ENCODE data around the gene MT1X.
"Not testable (repeated sequence)": the region's sequence is repeated elsewhere in the genome, so short reads cannot be mapped to it uniquely, and the experiment has no call there.

MT1X gene

DNA sequence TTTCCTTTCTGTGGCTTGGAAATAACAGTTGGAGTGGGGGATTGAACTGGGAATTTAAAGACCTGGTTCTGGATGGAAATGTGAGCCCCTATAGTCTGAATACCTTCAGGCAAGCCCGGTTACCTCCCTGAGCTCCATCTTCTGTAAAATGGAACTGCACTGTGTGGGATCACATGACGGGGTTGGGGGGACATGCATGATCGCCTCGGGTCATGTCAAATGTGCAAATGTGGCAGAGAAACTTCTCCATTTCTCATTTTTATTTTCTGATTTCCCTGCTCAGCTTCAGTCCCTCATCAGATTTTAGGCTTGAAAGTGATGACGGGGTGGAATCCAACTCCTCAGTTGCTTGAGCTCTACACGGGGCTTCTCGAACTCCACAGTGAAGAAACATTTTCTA, 29.1 kb upstream of the MT1X start:
- DNase-seq (ENCODE audit: low read depth, low spot score) = no peak

DNA sequence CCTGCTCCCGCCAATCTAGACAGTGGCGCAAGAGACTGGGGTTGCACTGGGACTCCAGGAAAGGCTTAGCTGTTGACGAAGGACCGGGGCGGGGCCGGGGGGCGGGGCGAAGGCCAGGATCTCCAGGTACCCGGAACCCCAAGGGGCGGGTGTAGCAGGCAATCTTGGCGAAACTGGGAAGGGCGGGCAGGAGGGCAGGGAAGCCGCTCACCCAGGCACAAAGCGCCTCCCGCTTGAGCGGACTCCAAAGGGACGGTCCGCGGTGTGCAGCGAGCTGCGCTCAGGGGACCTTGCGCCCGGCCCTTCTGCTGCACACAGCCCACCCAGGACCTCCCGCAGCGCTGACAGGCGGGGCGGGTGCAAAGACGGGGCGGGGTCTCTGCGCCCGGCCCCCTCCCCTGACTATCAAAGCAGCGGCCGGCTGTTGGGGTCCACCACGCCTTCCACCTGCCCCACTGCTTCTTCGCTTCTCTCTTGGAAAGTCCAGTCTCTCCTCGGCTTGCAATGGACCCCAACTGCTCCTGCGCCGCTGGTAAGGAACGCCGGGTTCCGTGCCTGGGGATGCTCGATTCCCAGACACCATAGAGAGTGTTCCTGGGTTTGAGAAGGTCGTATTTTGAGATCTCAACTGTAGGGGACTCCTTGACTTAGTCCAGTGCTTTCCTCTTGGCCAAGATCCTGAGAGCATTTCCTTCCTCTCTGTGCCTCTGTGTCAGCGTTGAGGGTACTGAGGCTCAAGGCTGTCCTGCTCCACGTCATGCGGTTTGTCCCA, 24.5 kb upstream of the MT1X start, which contains the start of gene MT1F:
MT1F (plus strand) TSS at position 405 of the 772 bp plus-strand sequence; CDS start at position 505, 100 bp downstream.
- DNase-seq (ENCODE audit: low read depth, low spot score) = peak; percentile 50

GRCh38 chr16:56658327-56658875, 23.9 kb upstream of the MT1X start:
- no peak for DNase-seq (ENCODE audit: low read depth, low spot score)

DNA sequence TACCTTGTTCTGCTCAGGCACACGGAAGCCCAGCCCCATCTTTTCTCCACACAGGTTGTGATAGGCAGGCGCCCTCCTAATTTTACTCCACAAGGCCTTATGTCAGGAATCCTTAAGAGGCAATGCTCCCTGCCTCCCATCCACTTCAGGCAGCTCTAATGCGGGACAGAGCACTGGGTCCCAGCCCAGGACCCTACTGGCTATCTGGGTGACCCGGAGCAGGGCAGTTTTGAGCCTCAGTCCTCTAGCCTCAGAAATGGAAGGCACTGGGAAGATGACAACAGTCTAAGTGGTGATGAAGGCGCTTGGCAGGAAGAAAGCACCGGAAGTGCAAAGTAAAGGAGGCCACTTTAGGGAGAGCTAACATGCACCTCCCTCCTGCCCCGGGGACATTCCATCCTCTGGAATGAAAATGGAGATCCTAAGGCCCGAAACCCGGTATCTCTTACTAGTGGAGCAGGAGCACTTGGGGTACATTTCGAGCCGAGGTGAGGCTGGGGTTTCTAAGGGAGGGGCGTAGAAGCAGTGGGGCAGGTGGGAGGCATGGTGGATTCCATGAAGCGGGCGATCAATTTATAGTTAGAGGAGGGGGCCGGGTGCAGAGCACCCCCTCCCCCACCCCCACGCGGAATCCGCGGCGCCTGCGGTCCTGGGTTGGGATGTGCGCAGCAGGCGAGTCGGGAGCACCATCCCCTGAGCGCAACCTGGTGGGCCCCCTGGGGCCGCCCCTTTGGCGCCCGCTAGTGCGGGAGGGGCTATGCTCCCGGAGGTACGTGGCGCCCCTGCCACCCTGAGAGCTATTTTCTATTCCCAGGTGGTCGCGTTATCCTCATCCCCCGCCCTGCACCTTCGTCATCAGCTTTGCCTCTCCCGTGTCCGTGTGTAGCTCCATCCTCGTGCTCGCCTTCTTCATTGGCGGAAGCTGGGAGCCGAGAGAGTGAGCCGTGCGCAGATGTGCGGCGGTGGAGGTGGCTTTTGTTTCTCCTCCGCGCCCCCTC, 19.6 kb upstream of the MT1X start:
- no peak for DNase-seq (ENCODE audit: low read depth, low spot score)

GRCh38 chr16:56664506-56664905, 17.8 kb upstream of the MT1X start:
- no peak for DNase-seq (ENCODE audit: low read depth, low spot score)

DNA sequence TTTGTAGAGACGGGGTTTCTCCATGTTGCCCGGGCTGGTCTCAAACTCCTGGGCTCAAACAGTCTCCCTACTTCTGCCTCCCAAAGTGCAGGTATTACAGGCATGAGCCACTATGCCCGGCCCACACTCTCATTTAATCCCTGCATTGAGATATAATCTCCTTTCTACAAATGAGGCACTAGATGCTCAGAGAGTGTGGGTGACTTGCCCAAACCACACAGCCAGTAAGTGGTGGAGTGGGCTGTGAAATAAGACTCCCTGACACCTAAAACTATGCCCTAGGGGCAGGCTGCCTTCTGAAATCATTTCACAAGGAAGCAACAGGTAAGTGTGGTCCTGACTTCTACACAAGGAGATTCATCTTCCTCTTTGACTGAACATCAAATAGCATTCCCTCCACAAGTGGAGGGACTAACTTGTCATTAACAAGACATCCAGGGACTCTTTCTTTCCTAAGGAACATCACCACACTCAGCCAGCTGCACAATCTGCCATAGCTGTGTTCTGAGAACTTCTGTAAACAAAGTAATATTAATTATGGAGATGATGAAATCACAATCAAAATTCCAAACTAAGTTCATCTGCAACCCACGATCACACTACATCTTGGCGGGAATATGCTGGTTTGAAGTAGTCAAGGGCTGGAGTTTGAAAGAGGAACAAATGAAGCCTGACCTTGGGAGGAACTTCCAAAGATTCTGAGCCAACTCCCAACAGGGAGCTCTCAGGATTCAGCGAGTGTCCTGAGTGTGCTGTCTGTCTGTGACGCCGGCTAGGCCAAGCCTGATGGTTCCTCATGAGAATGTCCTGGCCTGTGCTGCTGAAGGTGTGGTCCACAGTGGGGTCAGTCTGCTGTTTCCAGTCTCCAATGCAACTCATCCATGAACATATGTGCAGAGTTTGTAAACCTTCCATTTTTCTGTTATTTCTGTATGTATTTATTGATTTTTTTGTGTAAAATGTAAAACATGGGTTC, 16.7 kb upstream of the MT1X start:
- DNase-seq (ENCODE audit: low read depth, low spot score) = not testable (repeated sequence)

DNA sequence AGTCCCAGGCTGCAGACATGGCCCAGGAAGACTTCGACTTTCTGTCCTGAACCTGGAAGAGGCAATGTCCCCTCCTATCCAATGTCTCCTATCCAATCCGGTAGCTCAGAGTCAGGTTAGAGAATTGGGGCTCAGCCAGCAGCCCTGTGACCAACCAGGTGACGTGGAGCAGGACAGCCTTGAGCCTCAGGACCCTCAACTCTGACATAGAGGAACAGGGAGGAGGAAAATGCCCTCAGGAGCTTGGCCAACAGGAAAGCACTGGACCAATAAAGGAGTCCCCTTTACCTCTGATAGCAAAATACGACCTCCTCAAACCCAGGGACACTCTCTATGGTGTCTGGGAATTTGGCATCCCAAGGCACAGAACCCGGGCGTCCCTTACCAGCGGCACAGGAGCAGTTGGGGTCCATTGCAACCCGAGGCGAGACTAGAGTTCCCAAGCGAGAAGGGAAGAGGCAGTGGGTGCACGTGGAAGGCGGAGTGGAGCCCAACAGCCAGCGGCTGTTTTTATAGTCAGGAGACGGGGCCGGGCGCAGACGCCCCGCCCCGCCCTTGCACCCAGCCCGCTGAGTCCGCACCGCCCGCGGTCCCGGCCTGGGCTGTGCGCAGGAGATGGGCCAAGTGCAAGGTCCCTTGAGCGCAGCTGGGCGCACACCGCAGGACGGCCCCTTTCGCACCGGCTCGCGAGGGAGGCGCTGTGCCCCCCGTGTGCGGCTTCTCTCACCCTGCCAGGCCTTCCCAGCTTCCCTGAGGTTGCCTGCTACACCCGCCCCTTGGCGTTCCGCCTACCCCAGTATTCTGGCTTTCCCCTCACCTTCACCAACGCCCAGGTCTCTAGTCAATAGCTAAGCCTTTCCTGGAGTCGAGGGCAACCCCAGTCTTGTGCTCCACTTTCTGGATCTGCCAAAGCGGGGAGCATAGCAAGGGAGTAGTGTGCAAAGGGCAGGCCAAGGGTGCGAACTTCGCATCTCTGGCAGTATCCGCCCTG, 14.4 kb upstream of the MT1X start, which contains the start of gene MT1G:
MT1G (minus strand) TSS at position 485 of the 991 bp plus-strand sequence; CDS start at position 413, 72 bp downstream.
- DNase-seq (ENCODE audit: low read depth, low spot score) = peak; percentile 37

GRCh38 chr16:56669005-56669839, 13.0 kb upstream of the MT1X start, which contains the start of gene MT1H:
Gene MT1H, plus strand, starts transcription at chr16:56669814. Its CDS starts 71 bp downstream, at chr16:56669885.
- DNase-seq (ENCODE audit: low read depth, low spot score) = no peak

DNA sequence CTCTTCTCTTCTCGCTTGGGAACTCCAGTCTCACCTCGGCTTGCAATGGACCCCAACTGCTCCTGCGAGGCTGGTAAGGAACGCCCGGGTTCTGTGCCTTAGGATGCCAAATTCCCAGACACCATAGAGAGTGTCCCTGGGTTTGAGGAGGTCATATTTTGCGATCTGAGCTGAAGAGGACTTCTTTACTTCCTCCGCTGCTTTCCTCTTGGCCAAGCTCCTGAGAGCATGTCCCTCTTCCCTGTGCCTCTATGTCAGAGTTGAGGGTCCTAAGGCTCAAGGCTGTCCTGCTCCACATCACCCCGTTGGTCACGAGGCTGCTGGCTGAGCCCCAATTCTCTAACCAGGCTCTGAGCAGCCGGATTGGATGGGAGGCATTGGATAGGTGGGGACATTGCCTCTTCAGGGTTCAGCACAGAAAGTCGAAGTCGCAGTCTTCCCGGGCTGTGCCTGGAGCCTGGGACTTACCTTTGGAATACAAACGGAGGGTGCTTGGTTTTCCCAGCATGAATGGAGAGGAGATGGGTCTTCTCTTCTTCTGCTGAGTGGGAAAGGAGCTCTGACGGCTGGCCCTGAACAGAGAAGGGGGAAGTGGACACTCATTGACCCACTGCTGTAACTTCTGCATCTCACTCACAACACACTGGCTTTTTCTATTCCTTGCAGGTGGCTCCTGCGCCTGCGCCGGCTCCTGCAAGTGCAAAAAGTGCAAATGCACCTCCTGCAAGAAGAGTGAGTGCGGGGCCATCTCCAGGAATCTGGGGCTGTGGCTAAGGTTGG, 12.2 kb upstream of the MT1X start:
- no peak for DNase-seq (ENCODE audit: low read depth, low spot score)

GRCh38 chr16:56670620-56670934, 11.7 kb upstream of the MT1X start:
- DNase-seq (ENCODE audit: low read depth, low spot score) = no peak

DNA sequence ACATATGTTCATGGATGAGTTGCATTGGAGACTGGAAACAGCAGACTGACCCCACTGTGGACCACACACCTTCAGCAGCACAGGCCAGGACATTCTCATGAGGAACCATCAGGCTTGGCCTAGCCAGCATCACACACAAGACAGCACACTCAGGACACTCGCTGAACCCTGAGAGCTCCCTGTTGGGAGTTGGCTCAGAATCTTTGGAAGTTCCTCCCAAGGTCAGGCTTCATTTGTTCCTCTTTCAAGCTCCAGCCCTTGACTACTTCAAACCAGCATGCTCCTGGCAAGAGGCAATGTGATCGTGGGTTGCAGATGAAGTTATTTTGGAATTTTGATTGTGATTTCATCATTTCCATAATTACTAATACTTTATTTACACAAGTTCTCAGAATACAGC, 10.6 kb upstream of the MT1X start:
- DNase-seq (ENCODE audit: low read depth, low spot score) = not testable (repeated sequence)

GRCh38 chr16:56672171-56672570, 10.1 kb upstream of the MT1X start:
- not testable (repeated sequence) for DNase-seq (ENCODE audit: low read depth, low spot score)

- no peak for DNase-seq (ENCODE audit: low read depth, low spot score)
Measured at GRCh38 chr16:56672761-56673536, 9.3 kb upstream of the MT1X start.

GRCh38 chr16:56673921-56674320, 8.3 kb upstream of the MT1X start:
- DNase-seq (ENCODE audit: low read depth, low spot score) = peak; percentile 41

GRCh38 chr16:56674570-56674969, 7.7 kb upstream of the MT1X start:
- not testable (repeated sequence) for DNase-seq (ENCODE audit: low read depth, low spot score)

- DNase-seq (ENCODE audit: low read depth, low spot score) = no peak
Measured at GRCh38 chr16:56675685-56676210, 6.5 kb upstream of the MT1X start.

DNA sequence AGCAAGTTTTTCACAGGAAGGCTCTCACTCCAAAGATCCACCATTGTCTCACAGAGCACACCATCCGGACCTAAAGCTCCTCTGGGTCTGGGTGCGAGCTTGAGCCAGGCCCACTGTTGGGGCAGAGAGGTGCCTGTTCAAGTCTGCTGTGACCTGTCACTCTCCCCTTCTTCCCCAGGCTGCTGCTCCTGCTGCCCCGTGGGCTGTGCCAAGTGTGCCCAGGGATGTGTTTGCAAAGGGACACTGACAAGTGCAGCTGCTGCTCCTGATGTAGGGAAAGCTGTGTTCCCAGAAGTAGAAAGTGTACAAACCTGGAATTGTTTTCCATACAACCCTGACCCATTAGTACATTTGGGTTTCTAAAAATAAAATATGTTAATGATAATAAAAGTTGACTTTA, 4.8 kb upstream of the MT1X start:
- no peak for DNase-seq (ENCODE audit: low read depth, low spot score)
